WI38 (cell line): ENCODE measurements around the gene MPPED1.

Source experiments
- H3K4me3 ChIP-seq: 2 replicates; pipeline ENCODE4 v1.5.1; 2011; ENCODE audit warnings: low read depth, mild to moderate bottlenecking, control low read depth, low read length
- TF ChIP-seq, protein P1 (sequence below): IDR thresholded peaks from 2 replicates; pipeline ENCODE4 v1.5.1; 2012; ENCODE audit warnings: low read depth, mild to moderate bottlenecking, control low read depth, low read length

MPPED1 gene

DNA sequence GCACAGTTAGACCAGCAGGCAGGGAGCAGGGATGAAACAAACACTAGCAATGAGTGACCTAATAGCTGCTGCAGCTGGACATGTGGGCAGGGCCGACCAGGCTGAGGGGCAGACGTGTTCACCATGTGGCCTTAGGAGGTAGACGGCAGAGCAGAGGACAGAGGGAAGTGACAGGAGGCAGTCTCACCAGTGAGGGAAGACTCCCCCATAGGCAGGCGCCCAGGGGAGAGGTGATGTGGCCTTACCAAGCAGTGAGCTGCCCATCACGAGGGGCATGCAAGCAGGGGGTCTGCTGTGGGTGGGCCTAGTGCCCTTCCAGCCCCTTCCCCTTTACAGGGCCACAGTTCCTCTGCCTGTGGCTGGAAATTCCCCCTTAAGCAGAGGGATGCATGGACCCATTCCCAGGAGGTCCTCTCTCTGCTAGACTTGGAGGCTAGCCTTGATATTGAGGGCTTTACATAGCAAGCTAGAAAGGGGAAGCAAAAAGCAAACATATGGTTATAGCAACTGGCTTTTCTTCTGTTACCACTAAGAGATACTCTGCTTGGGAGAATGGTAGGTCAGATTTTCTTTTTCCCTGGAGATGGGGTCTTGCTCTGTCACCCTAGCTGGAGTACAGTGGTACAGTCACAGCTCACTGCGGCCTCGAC is 67.6 kb downstream of the MPPED1 start:
- TF ChIP-seq, protein P1, sequence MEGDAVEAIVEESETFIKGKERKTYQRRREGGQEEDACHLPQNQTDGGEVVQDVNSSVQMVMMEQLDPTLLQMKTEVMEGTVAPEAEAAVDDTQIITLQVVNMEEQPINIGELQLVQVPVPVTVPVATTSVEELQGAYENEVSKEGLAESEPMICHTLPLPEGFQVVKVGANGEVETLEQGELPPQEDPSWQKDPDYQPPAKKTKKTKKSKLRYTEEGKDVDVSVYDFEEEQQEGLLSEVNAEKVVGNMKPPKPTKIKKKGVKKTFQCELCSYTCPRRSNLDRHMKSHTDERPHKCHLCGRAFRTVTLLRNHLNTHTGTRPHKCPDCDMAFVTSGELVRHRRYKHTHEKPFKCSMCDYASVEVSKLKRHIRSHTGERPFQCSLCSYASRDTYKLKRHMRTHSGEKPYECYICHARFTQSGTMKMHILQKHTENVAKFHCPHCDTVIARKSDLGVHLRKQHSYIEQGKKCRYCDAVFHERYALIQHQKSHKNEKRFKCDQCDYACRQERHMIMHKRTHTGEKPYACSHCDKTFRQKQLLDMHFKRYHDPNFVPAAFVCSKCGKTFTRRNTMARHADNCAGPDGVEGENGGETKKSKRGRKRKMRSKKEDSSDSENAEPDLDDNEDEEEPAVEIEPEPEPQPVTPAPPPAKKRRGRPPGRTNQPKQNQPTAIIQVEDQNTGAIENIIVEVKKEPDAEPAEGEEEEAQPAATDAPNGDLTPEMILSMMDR: no peak

DNA sequence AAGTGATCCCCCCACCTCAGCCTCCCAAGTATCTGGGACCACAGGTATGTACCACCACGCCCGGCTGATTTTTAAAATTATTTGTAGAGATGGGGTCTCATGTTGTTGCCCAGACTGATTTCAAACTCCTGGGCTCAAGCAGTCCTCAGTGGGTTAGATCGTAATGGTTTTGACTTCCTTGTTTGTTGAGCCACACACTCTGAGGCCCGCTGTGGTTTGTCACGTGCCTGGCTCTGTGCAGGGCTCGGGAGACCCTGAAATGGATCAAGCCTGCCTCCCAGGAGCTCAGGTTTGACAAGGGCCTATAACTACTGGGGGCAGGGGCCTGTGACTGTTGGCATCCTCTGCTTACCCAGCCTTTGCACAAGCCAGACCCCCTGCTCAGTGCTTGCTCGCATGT is 68.1 kb downstream of the MPPED1 start:
- TF ChIP-seq, protein P1: no peak
- no peak overlapping the region for H3K4me3 ChIP-seq

More for the DNA sequence above, 67.6 kb downstream of the MPPED1 start:
- H3K4me3 ChIP-seq: no peak overlapping the region

- no peak overlapping the region for H3K4me3 ChIP-seq
- TF ChIP-seq, protein P1: no peak
These were observed 69.9 kb downstream of the MPPED1 start for GRCh38 chr22:43481568-43482317.

DNA sequence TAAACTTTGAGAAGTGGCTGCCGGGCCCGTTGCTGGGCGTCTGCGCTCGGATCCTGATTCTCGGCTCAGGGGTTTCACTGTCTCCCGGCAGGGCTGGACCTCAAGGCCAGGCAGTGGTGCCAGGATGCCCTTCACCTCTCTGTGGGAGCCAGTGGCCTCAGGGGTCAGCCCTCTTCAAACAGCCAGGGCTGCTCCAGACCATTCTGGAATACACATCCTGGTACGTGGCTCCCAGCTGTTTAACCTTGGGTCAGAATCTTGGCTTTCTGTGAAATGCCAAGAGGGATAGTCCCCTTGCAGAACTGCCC is 70.5 kb downstream of the MPPED1 start:
- H3K4me3 ChIP-seq: no peak overlapping the region
- TF ChIP-seq, protein P1: no peak

DNA sequence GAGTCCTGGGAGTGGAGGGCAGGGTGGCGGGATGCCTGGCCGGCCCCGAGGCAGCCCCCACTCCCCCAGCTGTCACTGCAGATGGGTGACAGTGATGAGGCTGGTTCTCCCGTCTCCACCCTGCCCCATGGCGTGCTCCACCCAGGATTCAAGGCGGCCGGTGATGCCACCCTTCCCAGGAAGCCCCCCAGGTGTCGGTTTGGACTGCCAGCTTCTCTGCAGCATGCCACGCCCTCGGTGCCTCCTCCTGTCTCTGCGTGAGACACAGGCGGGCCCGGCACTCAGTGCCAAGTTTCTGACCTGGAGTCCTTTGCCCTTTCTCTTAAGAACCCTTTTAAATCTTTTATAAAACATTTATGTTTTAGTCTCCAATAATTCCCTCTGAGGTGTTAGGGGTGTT is 71.5 kb downstream of the MPPED1 start:
- H3K4me3 ChIP-seq: no peak overlapping the region
- TF ChIP-seq, protein P1: no peak

- H3K4me3 ChIP-seq: no peak overlapping the region
- TF ChIP-seq, protein P1: no peak
These were observed 71.9 kb downstream of the MPPED1 start for GRCh38 chr22:43483669-43484068.

DNA sequence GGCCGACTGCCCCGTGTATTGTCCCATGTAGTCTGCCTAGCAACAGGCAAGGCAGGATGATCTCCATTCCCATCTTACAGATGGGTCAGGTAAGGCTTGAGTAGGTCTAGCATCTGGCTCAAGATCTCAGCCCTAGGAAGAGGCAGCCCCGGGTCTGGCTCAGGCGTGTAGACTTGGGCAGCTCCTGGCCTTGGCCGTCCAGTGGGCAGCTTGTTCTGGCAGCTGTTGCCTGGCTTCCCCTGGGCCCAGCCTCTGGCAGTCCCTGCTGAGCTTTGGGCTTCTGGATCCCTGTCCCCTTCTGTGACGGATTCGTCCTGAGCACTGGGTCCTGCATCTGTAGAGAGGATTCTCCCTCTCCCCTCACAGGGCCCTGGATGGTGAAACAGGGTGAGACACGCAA is 72.4 kb downstream of the MPPED1 start:
- TF ChIP-seq, protein P1: no peak
- no peak overlapping the region for H3K4me3 ChIP-seq
